ENCODE measurements around the gene EPAS1.

EPAS1 gene

DNA sequence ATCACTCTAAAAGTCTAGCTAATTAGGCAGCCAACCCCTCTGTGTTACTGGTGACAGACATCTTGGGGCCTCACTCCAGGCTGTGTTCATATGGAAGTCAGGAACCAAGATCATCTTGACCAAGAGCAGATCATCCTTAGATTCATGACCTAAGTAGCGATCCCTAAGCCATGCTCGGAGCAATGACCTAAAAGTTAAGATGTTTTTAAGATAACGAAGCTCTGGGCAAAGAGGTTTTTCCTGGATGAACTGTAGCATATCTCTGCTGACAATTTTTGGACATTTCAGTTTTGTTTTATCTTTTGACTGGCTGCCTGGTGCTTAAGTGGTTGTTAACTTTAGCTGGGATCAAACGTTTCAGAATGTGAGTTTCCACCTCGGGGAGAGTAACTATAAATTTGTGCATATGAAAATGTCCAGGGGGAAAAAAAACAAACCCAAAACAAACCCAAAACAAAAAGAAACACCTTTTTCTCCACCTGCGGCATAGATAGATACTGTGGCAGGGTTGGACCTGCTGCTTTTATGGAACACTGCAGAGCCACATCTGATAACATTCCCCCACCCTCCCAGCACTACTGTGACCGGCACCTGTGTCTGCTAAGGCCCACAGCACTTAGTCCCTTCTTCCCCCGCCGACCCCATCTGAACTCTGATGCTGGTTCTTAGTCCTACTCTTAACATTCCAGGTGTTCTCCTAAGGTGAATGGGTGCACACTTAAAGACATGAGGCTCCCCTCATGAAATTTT lies 45.5 kb downstream of the EPAS1 start:
- no peak for DNase-seq

DNA sequence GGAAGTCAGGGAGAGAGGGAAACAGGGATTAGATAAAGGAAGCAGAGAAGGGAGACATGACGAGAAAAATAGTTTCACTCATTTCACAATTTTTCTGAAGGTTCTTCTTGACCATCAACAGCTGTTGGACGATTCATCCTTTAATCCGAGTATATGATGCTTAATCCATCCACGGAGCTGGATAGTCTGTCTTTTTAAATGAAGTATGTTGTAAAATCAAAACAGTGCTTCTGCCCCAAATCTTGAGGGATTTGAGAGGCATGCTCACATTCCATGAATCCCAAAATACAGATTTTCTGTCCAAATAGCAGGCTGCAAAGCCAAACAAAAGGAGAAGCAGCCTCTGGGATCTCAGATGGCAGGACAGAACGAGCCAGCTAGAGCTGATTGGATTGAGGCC lies 47.5 kb downstream of the EPAS1 start:
- no peak for DNase-seq

GRCh38 chr2:46345775-46346174 lies 48.6 kb downstream of the EPAS1 start:
- no peak for DNase-seq

GRCh38 chr2:46346719-46347118 lies 49.5 kb downstream of the EPAS1 start:
- no peak for DNase-seq

- no peak for DNase-seq
Measured at GRCh38 chr2:46347648-46348280, 50.6 kb downstream of the EPAS1 start.

- no peak for DNase-seq
Measured at GRCh38 chr2:46349115-46349547, 51.9 kb downstream of the EPAS1 start.

DNA sequence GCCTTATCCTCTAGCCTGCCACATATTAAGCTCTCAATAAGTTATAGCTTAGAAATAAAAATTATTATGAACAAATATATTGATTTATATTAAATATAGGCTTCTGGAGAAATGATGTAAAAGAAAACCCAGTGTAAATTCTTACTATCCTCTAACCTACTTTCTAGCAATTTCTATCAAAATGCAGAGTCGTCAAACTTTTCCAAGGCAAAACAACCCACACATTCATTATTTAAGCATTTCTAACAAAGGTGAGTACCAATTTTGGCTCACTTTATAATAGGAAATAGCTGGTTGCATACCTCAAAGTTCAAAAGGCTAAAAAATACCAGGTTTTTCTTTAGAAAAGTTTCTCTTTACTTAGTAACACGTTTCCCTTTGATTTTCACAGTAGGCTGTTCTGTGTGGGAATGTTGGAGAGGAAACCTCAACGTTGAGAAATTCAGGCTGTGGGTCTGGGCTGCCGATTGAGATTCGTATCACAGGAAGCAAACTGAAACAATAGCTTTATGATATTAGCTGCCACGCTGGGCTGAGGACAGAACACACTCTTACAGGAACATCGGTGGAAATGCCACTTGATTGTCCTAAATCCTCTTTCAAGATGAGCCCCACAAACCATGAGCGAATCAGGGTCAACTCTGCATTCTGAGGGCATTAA lies 53.0 kb downstream of the EPAS1 start:
- no peak for DNase-seq

DNA sequence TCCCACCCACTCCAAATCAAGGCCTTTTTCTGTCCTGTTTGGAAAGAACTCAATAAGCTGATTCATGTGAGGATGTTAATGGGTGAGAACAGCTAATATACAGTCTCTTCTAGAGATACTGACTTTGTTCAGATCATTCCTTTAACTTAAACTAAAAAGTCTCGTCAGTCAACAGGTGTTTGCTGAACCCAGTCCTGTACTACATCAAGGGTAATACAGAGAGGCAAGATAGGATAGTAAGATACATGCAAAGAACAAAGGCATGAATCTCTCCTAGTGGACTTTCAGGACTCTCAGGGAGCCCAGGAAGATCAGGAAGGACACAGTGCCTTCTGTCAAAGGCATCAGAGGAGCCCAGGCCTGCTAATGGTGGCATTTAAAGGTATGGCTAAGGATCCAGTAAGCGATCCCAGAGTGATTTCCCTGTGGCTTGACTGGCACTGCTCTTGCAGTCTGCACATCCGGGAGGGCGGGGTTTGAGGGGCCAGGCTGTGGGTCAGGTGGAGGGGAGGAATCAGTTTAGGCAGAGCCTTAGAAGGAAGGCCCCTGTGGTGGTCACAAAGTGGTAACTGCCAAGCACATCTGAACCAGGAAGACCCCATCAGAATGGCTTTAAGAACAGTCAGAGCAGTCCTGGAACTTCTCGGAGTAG lies 54.0 kb downstream of the EPAS1 start:
- DNase-seq = no peak

GRCh38 chr2:46351750-46352138 lies 54.5 kb downstream of the EPAS1 start:
- DNase-seq = no peak

DNA sequence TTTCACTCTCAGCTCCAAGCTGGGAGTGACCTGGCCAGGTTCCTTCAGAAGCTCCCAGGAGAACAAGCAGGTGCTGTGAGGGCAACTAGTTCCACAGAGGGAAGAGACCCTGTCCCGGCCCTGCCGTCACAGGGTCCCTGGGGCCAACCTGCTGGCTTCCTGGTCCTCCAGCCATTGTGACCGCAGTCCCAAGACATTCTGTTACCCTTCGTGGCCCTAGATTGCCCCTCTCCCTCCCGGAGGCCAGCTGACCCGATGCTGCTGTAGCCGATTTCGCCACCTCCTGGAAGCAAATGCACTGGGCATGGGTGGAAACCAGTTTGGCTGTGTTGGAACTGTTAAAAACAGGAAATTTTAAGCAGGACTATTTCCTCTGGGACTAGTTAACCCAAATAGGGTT lies 55.4 kb downstream of the EPAS1 start:
- DNase-seq = no peak

GRCh38 chr2:46353509-46353908 lies 56.3 kb downstream of the EPAS1 start:
- no peak for DNase-seq

DNA sequence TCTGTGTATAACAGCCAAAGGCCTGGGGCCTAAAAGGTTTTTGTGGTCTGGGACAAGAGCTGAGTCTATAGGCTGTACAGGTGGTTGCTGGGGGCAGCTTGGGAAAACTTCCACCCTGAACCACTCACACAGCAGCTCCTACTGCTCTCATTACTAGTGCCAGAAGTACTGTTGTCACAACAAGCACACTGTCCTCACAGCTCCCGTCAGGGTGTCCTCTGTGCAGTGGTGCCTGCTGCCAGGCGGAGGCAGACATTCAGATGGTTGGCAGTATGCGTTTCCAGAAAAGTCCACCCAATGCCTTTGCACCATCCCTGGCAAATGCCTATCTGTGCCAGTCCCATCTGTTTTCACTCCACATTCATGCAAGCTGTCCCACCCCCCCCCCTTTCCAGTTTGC lies 58.5 kb downstream of the EPAS1 start:
- no peak for DNase-seq

DNA sequence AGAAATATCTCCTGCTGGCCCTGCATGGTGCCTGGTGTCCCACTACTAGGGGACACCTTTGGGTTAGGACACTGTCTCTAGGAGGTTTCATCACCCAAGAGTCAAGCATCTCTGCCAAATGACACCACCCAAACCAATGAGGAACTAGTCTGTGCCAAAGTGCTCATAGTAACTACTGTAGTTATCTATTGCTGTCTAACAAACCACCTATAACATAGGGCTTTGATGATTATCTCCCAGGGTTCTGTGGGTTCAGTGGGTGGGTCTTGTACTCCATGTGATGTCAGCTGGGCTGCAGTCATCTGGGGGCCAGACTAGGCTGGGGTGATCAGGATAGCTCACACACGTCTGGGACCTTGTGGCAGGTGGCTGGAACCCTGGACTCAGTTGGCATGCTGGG lies 59.8 kb downstream of the EPAS1 start:
- no peak for DNase-seq

GRCh38 chr2:46358713-46359112 lies 61.5 kb downstream of the EPAS1 start:
- DNase-seq = no peak

DNA sequence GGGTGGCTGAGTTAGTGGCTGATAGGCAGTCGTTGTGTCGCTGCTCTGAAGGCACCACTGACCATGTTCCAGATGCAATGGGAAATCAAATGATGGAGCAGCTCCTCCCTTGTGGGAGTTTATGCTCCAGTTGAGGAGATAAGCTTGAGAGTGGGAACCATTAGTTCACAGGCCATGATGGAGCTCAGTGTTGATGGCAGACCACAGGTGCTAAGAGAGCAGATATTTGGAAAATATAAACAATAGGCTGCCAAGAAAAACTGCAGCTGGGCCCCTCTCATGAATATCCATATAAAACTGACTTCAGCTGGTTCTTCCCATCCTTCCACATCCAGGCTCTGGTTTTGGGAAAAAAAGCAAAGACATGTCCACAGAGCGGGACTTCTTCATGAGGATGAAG lies 63.1 kb downstream of the EPAS1 start:
- no peak for DNase-seq

DNA sequence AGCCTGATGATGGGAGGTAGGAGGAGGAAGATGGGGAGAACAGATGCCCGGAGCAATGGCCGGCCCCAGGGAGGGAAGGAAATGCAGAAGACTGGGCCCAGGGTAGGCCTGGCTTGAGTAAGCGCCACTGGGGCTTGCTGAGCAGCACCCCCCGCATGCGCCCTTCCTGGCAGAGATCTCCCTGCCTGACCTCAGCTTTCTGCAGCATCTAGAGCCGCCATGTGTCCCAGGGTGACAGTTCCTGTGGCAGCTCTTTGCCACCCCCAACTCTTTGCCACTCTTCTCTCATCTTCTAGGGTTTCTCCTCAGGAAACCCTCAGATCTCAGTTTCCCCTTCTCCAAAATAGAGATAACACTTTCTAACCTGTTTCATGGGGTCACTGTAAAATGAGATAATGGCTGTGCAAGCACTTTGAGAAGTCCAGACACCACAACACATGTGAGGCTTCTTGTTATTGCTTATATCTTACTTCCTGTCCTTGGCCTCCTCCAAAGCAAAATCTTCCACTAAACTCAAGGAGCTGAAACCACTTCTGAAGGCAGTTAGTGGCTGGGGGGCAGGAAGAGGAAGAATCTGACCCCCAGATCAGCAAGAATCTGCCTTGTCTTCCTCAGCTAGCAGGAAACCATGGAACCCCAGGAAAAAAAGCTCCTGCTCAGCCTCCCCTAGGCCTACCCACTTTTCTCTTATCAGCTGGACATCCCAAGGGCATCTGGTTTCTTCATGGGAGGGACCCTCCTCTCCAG lies 64.9 kb downstream of the EPAS1 start:
- no peak for DNase-seq

DNA sequence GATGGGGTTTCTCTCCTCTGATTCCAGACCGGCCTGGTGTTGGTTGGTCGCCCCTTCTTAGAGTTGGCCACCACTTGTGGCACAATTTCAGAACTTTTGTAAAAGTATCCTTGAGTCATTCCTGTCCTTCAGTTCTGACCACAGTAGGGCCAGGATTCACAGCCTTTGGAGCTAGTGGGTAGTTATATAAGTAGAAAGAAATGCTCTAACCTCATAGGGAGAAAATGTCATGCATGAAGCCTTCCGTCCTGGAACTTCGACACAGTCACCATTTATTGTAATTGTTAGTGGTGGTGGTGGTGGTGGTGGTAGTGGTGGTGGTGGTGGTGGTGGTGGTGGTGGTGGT lies 65.4 kb downstream of the EPAS1 start:
- no peak for DNase-seq

DNA sequence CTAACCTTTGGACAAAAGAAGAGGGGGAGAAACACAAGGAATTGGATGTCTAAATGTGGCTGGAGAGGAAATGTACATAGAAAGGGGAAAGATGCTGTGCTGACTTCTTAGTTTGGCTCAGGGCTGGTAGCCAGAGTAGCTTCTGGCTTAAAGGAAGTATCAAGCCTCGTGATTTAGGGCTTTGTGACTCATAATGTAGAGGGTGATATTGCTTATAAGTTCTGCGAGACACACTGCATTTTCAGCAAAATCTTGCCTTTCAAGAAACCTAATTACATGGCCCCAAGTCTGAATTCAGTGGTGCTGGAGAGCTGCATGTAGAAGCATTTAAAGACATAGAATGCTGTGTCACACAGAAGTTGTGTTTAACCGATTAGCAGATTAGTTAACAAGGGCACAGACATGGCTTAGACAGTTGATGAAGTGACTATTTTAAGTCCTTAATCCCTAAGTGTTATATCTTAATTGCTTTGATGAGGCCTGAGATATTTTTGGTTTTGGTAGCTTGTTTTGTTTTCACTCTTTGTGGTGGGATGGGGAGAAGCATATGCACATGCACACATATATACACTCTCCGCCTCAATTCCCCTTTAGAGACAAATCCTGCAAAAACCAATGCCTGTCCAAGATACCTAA lies 66.4 kb downstream of the EPAS1 start:
- DNase-seq = no peak

DNA sequence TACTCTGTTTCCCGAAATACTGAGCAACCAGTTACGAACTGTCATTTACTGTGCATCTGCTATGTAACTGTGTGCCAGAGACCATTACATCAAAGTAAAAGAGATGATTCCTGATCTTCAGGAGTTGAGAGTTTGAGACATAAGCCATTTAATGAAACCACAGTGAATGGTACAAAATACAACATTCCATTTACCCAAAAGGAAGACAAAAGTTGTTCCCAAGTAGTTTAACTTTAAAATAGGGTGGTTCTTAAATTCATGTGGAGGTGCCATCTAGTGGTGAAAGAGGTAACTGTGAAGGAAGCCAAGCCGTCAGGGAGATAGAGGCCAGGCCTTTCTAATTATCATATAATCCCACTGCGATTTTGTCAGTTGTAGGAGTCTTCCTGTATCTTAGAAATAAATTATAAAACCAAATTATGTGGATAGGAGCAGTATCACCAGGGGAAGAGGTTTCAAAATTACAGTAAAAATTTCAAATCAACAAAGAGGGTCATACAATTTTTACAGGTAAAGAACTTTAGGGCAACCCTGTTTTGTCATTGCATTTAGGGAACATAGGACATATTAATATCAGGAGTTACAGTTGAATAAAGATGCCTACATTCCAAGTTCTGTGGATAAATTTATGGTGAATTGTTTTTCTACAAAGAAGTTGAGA lies 67.7 kb downstream of the EPAS1 start:
- DNase-seq = no peak

DNA sequence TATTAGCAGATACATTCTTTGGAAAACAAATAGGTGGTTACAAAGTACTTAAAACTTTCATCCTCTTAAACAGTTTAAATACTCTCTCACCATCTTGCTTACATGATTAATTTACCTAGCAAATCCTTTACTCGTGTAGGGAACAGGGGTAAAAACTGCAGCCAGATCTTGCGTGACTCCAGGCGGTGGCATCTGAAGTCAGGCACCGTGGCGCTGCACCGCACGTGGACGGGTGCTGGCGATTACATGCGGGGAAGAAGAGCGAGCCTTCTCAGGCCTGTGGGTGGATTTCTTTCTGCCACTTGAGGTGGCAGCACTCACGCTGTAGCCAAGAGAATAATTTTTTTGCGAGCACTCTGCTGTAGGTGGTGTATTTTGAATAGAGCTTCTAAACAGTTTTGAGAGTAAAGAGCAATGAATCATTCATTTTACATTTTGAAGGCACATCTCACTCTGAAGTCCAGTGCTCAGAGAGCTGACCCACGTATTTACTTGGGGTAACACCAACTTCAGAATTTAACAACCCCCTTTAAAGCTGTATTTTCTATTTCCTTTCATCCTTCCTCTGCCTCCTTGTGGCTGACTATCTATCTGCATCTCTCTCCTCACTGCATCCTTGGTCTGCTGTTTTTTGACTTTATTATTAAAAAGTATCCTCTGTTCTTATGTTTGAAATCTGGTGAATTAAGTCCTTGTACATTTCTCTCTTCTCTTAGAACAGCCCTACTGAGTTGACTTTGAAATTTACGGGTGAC lies 68.9 kb downstream of the EPAS1 start:
- DNase-seq = no peak

DNA sequence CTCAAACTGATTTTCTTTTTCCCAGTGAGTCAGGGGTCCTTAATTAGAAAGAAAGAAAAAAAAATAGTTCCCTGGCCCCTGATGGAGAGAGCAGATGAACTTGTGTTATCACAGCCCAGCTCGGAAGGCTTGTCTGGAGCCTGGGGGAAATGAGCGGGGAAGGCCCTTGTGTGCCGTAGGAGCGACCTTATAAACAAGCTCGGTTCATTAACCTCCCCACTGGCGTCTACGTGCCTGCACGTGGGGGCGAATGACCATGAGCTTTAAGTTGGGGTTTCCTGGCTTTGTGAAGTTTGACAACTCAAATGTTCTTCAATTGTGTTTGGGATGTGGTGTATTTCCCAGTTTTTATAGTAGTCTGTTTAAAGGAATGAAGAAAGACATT lies 69.5 kb downstream of the EPAS1 start:
- DNase-seq = no peak

Data from right forelimb (tissue), 1 donor.